NCI-H128 (cell line): ENCODE measurements around the gene DAB2.
"Not testable (repeated sequence)": the region's sequence is repeated elsewhere in the genome, so short reads cannot be mapped to it uniquely, and the experiment has no call there.

Experiments used
- DNase-seq: peaks from one replicate; lab custom pipeline; 2025; ENCODE audit not compliant: unreplicated experiment; lab: John Stamatoyannopoulos, UW

Gene DAB2

GRCh38 chr5:39352951-39353350 lies 71.8 kb downstream of the DAB2 start:
- DNase-seq = no peak

- no peak for DNase-seq
Observed at GRCh38 chr5:39352170-39352569, 72.6 kb downstream of the DAB2 start.

GRCh38 chr5:39349484-39349883 lies 75.3 kb downstream of the DAB2 start:
- DNase-seq = no peak

- DNase-seq = no peak
Observed at GRCh38 chr5:39342460-39342859, 82.3 kb downstream of the DAB2 start.

GRCh38 chr5:39341896-39342295 lies 82.9 kb downstream of the DAB2 start:
- no peak for DNase-seq

GRCh38 chr5:39340506-39340905 lies 84.3 kb downstream of the DAB2 start:
- no peak for DNase-seq

GRCh38 chr5:39337252-39337915 lies 87.4 kb downstream of the DAB2 start:
- DNase-seq = no peak

GRCh38 chr5:39334296-39334695 lies 90.5 kb downstream of the DAB2 start:
- DNase-seq = not testable (repeated sequence)

- no peak for DNase-seq
Observed at GRCh38 chr5:39333104-39333503, 91.7 kb downstream of the DAB2 start.

GRCh38 chr5:39331861-39332381 lies 92.9 kb downstream of the DAB2 start:
- DNase-seq = no peak

- no peak for DNase-seq
Observed at GRCh38 chr5:39328731-39329130, 96.0 kb downstream of the DAB2 start.

- no peak for DNase-seq
Observed at GRCh38 chr5:39323542-39323941, 101.2 kb downstream of the DAB2 start.
